IgD-negative memory B cell (primary cell): Measurements from ENCODE around the gene CAB39. TPM values are rescaled to one million over a fixed set of nuclear protein-coding genes. Genes with fewer than 3 reads are reported as not detected.

ENCODE experiments used
- H3K27ac Mint-ChIP-seq, 3 donors: one replicate each; pipeline ENCODE4 v1.8.0; 2020 to 2022; ENCODE audit warnings: mild to moderate bottlenecking in 3 of 3, mixed read lengths in 3 of 3, moderate library complexity in 1 of 3
- H3K27me3 Mint-ChIP-seq: one replicate; pipeline ENCODE4 v1.8.0; 2021; ENCODE audit warnings: mixed read lengths
- H3K36me3 Mint-ChIP-seq: one replicate; pipeline ENCODE4 v1.8.0; 2020; ENCODE audit warnings: mild to moderate bottlenecking, mixed read lengths
- H3K4me1 Mint-ChIP-seq, 3 donors: one replicate each; pipeline ENCODE4 v1.8.0; 2020 to 2022; ENCODE audit warnings: mixed read lengths in 3 of 3, mild to moderate bottlenecking in 1 of 3
- H3K4me3 Mint-ChIP-seq, 4 donors: one replicate each; pipeline ENCODE4 v1.8.0; 2020 to 2022; ENCODE audit warnings: mild to moderate bottlenecking in 4 of 4, mixed read lengths in 4 of 4, moderate library complexity in 3 of 4
- H3K9me3 Mint-ChIP-seq, 3 donors: one replicate each; pipeline ENCODE4 v1.8.0; 2020 to 2021; ENCODE audit warnings: mixed read lengths in 3 of 3, mild to moderate bottlenecking in 1 of 3
- polyA plus RNA-seq: library from polyadenylated mRNA; unstranded; fragments of 300-500 nt; fragmentation: Illumina TruSeq; gene quantifications from one replicate; pipeline ENCODE4 v1.2.3, GENCODE V29; 2021

The CAB39 gene
- polyA plus RNA-seq, 1 donor from 2014 or later: 46.8 TPM

- no peak overlapping the region for H3K4me3 Mint-ChIP-seq
- H3K4me1 Mint-ChIP-seq: peaks cover 0 to 6% (median 5%) of the 10 kb centered on the region in 3 donors
- H3K27ac Mint-ChIP-seq: no peak overlapping the region
- H3K27me3 Mint-ChIP-seq: no peaks in the 10 kb centered on the region
- H3K9me3 Mint-ChIP-seq: peaks cover 0 to 5% (median 2%) of the 10 kb centered on the region in 3 donors
- H3K36me3 Mint-ChIP-seq: peaks cover 5% of the 10 kb centered on the region
Observed at GRCh38 chr2:230676546-230676945, 36.1 kb upstream of the CAB39 start.

GRCh38 chr2:230677201-230677946 lies 35.3 kb upstream of the CAB39 start:
- Mint-ChIP-seq H3K9me3 (peaks cover 0 to 5% (median 2%) of the 10 kb centered on the region in 3 donors), H3K4me3 (no peak overlapping the region), H3K4me1 (peaks cover 0 to 6% (median 5%) of the 10 kb centered on the region in 3 donors), H3K36me3 (peaks cover 6% of the 10 kb centered on the region), H3K27me3 (no peaks in the 10 kb centered on the region), H3K27ac (no peak overlapping the region)

GRCh38 chr2:230678018-230678417 lies 34.6 kb upstream of the CAB39 start:
- Mint-ChIP-seq H3K27me3 (no peaks in the 10 kb centered on the region), H3K36me3 (peaks cover 6% of the 10 kb centered on the region), H3K9me3 (peaks cover 0 to 5% (median 2%) of the 10 kb centered on the region in 3 donors), H3K4me3 (no peak overlapping the region), H3K27ac (no peak overlapping the region), H3K4me1 (peaks cover 0 to 6% (median 5%) of the 10 kb centered on the region in 3 donors)

GRCh38 chr2:230678451-230678850 lies 34.2 kb upstream of the CAB39 start:
- Mint-ChIP-seq H3K4me3 (no peak overlapping the region), H3K4me1 (peaks cover 0 to 6% (median 5%) of the 10 kb centered on the region in 3 donors), H3K27ac (no peak overlapping the region), H3K36me3 (peaks cover 6% of the 10 kb centered on the region), H3K27me3 (no peaks in the 10 kb centered on the region), H3K9me3 (peaks cover 0 to 5% (median 2%) of the 10 kb centered on the region in 3 donors)

- H3K4me1 Mint-ChIP-seq: peaks cover 0 to 5% (median 5%) of the 10 kb centered on the region in 3 donors
- H3K36me3 Mint-ChIP-seq: peaks cover 6% of the 10 kb centered on the region
- peak overlapping the region in 1 of 4 donors; percentile 77 for H3K4me3 Mint-ChIP-seq
- H3K27me3 Mint-ChIP-seq: no peaks in the 10 kb centered on the region
- H3K27ac Mint-ChIP-seq: no peak overlapping the region
- peaks cover 0 to 5% (median 2%) of the 10 kb centered on the region in 3 donors for H3K9me3 Mint-ChIP-seq
Observed at GRCh38 chr2:230680463-230681170, 32.0 kb upstream of the CAB39 start.

GRCh38 chr2:230681171-230681545 lies 31.5 kb upstream of the CAB39 start:
- Mint-ChIP-seq H3K27ac (no peak overlapping the region), H3K27me3 (no peaks in the 10 kb centered on the region), H3K36me3 (peaks cover 6% of the 10 kb centered on the region), H3K4me1 (peaks cover 0 to 5% (median 0%) of the 10 kb centered on the region in 3 donors), H3K9me3 (peaks cover 0 to 5% (median 2%) of the 10 kb centered on the region in 3 donors), H3K4me3 (no peak overlapping the region)

GRCh38 chr2:230682546-230682945 lies 30.1 kb upstream of the CAB39 start:
- peaks cover 0 to 5% (median 2%) of the 10 kb centered on the region in 3 donors for H3K9me3 Mint-ChIP-seq
- H3K4me1 Mint-ChIP-seq: peaks cover 0 to 3% (median 0%) of the 10 kb centered on the region in 3 donors
- H3K4me3 Mint-ChIP-seq: no peak overlapping the region
- H3K27me3 Mint-ChIP-seq: no peaks in the 10 kb centered on the region
- H3K27ac Mint-ChIP-seq: no peak overlapping the region
- peaks cover 6% of the 10 kb centered on the region for H3K36me3 Mint-ChIP-seq

GRCh38 chr2:230684270-230685168 lies 28.1 kb upstream of the CAB39 start:
- Mint-ChIP-seq H3K4me3 (peak overlapping the region in 1 of 4 donors; percentile 24), H3K36me3 (peaks cover 3% of the 10 kb centered on the region), H3K9me3 (no peaks in the 10 kb centered on the region), H3K27me3 (no peaks in the 10 kb centered on the region), H3K4me1 (peaks cover 0 to 3% (median 0%) of the 10 kb centered on the region in 3 donors), H3K27ac (no peak overlapping the region)

- Mint-ChIP-seq H3K4me1 (peaks cover 0 to 3% (median 0%) of the 10 kb centered on the region in 3 donors), H3K27me3 (no peaks in the 10 kb centered on the region), H3K36me3 (peaks cover 3% of the 10 kb centered on the region), H3K27ac (no peak overlapping the region), H3K4me3 (no peak overlapping the region), H3K9me3 (no peaks in the 10 kb centered on the region)
Observed at GRCh38 chr2:230685178-230685577, 27.5 kb upstream of the CAB39 start.

- H3K36me3 Mint-ChIP-seq: no peaks in the 10 kb centered on the region
- no peak overlapping the region for H3K4me3 Mint-ChIP-seq
- H3K4me1 Mint-ChIP-seq: no peaks in the 10 kb centered on the region
- no peaks in the 10 kb centered on the region for H3K9me3 Mint-ChIP-seq
- H3K27ac Mint-ChIP-seq: no peak overlapping the region
- H3K27me3 Mint-ChIP-seq: no peaks in the 10 kb centered on the region
Observed at GRCh38 chr2:230687498-230687897, 25.1 kb upstream of the CAB39 start.

GRCh38 chr2:230688490-230688889 lies 24.2 kb upstream of the CAB39 start:
- Mint-ChIP-seq H3K4me3 (no peak overlapping the region), H3K27me3 (no peaks in the 10 kb centered on the region), H3K36me3 (no peaks in the 10 kb centered on the region), H3K27ac (no peak overlapping the region), H3K4me1 (peaks cover 0 to 2% (median 0%) of the 10 kb centered on the region in 3 donors), H3K9me3 (no peaks in the 10 kb centered on the region)

GRCh38 chr2:230690439-230690838 lies 22.2 kb upstream of the CAB39 start:
- H3K27ac Mint-ChIP-seq: no peak overlapping the region
- peaks cover 0 to 4% (median 2%) of the 10 kb centered on the region in 3 donors for H3K4me1 Mint-ChIP-seq
- no peak overlapping the region for H3K4me3 Mint-ChIP-seq
- no peaks in the 10 kb centered on the region for H3K9me3 Mint-ChIP-seq
- H3K36me3 Mint-ChIP-seq: no peaks in the 10 kb centered on the region
- H3K27me3 Mint-ChIP-seq: no peaks in the 10 kb centered on the region

- peaks cover 0 to 4% (median 2%) of the 10 kb centered on the region in 3 donors for H3K4me1 Mint-ChIP-seq
- H3K9me3 Mint-ChIP-seq: no peaks in the 10 kb centered on the region
- no peak overlapping the region for H3K4me3 Mint-ChIP-seq
- H3K27ac Mint-ChIP-seq: no peak overlapping the region
- H3K27me3 Mint-ChIP-seq: no peaks in the 10 kb centered on the region
- no peaks in the 10 kb centered on the region for H3K36me3 Mint-ChIP-seq
Observed at GRCh38 chr2:230691005-230691647, 21.5 kb upstream of the CAB39 start.

GRCh38 chr2:230692760-230693159 lies 19.9 kb upstream of the CAB39 start:
- Mint-ChIP-seq H3K4me1 (peaks cover 0 to 4% (median 2%) of the 10 kb centered on the region in 3 donors), H3K36me3 (no peaks in the 10 kb centered on the region), H3K9me3 (no peaks in the 10 kb centered on the region), H3K27ac (no peak overlapping the region), H3K27me3 (no peaks in the 10 kb centered on the region), H3K4me3 (no peak overlapping the region)
